Pons (tissue), 1 donor: ENCODE results near the gene DNASE1L2.

Experiments
- DNase-seq: peaks from one replicate; pipeline ENCODE4 v3.0.0-alpha.2; 2016; ENCODE audit warnings: low spot score

Gene DNASE1L2

DNA sequence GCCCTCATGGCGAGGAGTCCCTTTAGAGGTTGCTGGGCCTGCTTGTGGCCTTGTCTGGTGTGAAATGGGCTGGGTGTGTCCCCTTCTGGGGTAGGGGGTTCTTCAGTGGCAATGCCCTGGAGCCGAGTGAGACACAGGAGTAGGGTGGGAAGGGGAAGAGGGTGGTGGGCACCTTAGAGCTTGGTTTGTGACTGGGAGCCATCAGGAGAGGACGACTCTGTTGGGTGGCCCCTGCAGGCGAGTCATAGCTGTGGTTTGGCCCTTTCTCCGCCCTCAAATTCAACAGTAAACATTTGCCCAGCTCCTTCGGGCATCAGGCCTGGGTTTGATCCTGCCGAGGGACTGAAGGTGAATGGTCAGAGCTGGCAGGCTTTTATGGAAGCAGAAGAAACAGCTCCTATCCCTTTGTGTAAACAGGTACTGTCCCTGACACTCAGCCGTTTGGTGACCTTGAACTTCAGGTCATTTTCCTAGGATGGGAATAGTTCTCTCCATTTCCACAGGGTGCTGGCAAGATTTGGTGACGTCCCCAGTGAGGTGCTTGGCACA, 9.9 kb upstream of the DNASE1L2 start:
- no peak for DNase-seq

DNA sequence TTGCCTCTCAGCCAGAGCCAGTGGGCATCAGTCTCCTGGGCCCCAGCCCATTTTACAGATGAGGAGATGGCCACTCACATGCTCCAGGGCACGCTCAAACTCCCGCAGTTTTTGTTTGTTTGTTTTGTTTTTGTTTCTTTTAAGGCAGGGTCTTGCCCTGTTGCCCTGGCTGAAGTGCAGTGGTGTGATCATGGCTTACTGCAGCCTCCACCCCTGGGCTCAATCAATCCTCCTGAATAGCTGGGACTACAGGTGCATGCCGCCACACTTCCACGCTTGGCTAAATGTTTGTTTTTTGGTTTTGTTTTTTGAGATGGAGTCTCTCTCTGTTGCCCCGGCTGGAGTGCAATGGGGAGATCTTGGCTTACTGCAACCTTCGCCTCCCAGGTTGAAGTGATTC, 9.3 kb upstream of the DNASE1L2 start:
- no peak for DNase-seq

DNA sequence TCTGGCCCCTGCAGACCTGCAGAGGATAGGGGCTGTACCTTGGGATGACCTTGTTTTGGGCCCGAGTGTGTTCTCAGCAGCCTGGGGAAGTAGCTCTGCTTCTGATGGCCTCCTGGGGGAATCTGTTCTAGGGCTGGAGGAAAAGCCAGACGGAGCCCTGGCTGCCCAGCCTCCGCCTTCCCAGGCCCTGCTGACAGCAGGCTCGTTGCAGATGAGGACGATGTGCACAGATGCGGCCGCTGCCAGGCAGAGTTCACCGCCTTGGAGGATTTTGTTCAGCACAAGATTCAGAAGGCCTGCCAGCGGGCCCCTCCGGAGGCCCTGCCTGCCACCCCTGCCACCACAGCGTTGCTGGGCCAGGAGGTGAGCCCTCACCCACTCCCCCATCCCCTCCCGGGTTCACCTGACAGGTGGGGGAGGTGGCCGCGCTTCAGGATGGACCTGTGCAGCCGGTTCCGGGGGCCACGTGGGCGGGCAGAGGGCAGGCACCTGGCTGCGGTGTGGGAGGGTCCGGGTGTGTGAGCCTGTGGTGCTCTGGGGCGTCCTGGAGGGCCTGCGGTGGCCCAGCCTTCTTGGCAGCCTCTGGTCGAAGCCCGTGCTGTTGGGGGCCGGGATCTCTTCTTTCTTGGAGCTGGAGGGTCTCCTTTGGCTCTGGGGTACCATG, 8.0 kb upstream of the DNASE1L2 start:
- no peak for DNase-seq

DNA sequence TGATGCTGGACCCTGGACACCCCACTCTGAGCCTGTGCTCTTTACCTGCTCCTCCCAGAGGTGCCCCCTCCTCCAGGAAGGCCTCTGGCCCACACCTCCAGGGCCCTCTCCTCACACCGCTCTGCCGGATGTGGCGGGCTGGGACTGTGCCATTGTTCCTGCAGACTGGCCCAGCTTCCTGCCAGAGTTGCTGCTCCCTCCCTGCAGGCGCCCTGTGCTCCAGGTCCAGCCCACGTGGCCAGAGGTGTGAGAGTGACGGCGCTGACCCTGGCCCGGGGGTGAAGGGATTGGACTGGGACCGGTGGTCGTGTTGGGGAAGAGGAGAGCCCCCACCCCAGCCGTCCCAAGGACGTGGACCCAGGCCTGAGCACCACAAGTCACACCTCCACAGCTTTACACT, 7.2 kb upstream of the DNASE1L2 start:
- DNase-seq = no peak

DNA sequence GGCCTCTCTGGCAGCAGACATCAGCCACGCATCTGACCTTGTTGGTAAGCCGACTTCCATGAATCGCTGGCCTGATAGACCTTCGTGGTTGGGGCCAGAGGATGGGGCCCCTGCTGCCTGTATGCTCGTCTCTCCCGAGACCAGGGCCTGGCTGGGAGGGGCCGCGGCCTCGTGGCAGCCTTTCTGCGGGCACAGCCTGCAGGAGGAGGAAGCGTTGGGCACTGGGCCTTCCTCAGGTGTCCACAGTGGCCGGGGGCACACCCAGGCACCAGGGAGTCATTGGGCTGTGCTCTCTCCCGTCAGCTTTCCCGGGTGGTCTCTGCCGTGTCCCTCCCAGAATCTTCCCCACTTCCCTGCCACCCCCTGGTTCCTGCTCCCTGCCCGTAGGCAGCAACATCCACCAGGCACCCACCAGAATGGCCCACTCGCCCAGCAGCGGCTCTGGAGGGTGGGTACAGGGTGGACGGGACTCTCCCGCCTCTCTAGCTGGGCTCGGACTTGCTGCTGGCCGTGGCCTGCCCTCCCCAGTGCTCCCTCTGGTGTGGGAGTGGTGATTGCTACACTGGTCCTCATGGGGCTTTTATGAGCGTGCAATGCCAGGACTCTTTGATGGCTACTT, 6.5 kb upstream of the DNASE1L2 start:
- no peak for DNase-seq

DNA sequence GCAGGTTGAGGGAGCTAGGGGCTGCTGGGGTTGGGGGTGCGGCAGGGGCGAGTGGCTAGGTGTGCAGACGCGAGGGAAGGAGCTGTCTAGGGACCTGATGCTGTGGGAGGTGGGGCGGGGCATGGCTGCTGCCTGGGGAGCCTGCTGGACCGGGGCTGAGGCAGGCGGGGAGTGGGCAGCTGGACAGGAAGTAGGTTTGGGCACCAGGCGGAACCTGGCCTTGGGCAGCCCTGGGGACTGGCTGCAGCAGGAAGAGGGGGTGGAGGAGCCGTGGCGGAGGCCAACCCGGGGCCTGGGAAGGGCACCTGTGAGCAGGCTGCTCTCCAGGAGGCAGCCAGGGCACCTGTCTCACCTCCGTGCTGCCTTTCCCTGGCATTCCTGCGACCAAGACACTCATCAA, 5.9 kb upstream of the DNASE1L2 start:
- DNase-seq = no peak

DNA sequence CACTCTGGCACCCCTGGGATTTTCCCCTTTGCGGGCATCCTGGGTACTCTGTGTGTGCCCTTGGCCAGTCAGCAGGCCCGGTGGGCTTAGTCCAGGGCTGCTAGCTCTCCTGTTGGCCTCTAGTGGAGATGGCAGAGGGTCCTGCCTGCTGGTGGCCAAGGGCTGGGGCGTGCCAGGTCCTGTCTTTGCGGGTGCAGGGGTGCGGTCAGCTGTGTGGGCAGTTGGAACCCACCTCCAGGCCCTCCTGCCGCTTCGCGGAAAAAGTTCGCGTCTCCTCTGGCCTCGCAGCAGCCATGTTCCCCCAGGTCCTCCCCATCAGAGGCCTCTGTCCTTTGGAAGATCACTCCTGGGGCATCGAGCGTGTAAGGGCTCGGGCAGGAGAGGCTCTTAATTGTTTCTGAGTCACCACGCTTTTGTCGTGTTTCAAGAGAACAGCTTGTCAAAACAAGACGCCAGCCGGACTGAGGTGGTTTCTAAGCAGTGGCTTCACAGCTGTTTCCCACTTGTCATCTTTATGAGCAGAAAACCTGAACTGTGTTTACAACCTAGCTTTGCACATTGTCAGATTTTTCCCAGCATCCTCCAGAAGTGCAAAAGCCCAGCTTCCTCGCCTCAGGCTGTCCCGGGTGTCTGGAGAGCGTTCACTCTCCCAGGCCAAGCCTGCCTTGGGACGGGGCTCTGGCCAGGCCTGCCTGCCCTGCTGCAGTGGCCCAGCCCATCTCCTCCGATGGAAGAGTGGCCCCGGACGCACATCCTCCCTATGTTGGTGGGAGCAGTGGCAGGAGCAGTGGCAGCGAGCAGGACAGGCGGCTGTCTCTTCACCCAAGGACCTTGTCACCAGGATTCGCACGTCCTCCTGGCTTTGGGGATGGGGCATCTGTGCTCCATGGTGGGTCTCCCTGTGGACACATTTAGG, 5.0 kb upstream of the DNASE1L2 start:
- no peak for DNase-seq

DNA sequence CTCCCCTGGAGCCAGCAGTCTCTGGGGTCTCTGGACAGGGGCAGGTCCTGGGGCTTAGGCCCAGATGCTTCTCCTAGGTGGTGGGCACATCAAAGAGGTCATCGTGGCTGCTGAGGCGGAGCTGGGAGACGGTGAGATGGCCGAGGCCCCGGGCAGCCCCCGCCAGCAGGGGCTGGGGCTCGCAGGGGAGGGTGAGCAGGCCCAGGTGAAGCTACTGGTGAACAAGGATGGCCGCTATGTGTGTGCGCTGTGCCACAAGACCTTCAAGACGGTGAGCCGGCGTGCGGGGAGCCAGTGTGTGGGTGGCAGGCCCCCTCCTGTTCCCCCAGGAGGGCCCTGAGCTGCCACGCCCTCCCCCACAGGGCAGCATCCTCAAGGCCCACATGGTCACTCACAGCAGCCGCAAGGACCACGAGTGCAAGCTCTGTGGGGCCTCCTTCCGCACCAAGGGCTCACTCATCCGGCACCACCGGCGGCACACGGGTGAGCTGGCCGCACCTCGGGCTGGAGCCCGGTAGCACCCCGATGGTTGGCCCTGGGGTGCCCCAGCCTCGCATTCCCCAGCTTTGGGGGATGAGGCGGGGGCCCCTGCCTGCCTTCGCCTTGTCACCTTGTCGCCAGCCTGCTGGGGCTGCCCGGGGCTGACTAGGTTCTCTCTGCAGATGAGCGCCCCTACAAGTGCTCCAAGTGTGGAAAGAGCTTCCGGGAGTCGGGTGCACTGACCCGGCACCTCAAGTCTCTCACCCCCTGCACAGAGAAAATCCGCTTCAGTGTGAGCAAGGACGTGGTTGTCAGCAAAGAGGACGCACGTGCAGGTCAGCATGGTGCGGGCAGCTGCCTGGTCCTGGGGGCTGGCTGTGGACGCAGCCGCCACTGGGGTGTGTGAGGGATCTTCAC, 3.9 kb upstream of the DNASE1L2 start:
- no peak for DNase-seq

DNA sequence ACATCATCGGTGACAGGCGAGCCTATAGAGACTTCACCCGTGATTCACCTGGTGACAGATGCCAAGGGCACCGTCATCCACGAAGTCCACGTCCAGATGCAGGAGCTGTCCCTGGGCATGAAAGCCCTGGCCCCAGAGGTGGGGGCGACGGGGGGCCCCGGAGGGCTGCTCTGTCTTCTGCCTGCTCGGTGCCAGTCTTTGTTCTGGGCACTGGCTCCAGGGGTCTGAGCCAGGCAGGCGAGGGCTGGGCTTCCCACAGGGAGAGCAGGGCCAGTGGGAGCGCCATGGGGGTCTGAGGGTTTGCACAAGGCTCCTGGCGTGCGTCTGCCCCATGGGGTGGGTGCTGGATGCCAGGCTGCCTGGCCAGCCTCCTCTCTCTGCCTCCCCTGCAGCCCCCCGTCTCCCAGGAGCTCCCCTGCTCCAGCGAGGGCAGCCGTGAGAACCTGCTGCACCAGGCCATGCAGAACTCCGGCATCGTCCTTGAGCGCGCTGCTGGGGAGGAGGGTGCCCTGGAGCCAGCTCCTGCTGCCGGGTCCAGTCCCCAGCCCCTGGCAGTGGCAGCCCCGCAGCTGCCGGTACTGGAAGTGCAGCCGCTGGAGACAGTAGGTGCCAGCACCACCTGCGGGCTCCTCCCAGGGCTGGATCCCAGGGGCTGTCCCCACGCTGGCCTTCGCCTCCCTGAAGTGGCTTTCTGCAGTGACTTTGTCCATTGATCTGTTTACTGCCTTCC, 3.0 kb upstream of the DNASE1L2 start:
- DNase-seq = no peak

DNA sequence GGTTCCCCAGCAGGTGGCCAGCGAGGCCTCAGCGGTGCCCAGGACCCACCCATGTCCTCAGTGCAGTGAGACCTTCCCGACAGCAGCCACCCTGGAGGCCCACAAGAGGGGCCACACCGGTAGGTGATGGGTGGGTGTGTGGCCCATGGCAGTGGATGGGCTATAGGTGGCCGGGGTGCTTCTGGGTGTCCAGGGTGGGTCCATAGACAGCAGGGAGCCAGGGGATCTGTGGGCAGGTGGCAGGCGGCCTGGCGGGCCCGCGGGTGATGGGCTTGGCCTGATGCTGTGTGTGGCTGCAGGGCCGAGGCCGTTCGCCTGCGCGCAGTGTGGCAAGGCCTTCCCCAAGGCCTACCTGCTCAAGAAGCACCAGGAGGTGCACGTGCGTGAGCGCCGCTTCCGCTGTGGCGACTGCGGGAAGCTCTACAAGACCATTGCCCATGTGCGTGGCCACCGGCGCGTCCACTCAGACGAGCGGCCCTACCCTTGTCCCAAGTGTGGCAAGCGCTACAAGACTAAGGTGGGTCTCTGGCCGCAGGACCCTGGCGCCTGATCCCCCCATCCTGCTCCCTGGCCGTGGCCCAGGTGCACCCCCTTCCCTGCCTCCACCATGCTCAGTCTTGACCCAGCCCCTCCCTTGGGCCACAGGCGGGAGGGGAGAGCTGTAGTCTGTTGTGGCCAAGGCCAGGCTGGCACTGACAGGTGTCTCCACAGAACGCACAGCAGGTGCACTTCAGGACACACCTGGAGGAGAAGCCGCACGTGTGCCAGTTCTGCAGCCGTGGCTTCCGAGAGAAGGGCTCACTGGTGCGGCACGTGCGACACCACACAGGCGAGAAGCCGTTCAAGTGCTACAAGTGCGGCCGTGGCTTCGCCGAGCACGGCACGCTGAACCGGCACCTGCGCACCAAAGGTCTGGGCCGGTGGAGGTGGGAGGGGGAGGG, 2.1 kb upstream of the DNASE1L2 start:
- DNase-seq = no peak

DNA sequence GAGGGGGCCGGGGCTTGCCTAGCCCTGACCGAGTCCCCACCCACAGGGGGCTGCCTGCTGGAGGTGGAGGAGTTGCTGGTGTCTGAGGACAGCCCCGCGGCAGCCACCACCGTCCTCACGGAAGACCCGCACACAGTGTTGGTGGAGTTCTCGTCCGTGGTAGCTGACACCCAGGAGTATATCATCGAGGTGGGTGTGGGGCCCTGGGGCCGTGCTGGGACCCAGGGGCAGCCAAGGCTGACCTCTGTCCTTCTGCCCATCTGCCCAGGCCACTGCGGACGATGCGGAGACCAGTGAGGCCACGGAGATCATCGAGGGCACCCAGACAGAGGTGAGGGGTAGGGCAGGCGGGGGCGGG, 1.5 kb upstream of the DNASE1L2 start:
- DNase-seq = no peak

DNA sequence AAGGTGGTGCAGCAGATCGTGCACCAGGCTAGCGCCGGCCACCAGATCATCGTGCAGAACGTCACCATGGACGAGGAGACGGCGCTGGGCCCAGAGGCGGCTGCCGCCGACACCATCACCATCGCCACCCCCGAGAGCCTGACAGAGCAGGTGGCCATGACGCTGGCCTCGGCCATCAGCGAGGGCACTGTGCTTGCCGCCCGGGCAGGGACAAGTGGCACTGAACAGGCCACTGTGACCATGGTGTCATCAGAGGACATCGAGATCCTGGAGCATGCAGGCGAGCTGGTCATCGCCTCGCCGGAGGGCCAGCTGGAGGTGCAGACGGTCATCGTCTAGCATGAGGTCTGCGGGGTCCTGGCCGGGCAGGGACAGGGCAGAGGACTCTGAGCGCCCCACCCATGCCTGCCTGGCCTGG, 1.0 kb upstream of the DNASE1L2 start:
- no peak for DNase-seq

DNA sequence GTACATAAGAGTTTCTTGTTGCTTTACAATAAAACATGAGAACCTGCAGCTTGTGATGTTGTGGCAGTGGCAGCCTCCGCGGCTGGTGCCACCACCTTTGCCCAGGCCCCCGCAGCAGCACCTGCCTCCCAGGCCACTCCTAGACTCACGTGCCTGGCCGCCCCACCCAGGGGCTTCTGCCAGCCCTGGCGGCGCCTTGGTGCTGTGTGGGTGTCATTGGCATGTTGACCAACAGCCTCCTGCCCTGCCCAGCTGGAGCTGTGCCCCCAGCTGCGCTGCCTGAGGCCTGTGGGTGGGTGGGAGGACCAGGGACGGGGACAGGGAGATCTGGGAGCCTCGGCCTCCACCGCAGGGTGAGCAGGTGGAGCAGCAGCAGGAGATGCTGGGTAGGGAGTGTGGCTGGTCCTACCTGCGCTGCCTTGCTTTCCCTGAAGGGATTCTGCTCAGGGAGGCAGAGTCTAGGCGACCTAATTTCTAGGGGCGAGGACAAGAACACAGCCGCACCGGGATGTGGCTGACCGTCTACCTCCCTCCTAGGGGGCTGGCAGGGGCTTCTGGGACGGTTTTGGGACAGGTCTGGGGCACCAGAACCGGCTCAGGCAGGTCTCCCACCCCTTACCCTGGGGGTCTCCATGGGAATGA, 428 bp upstream of the DNASE1L2 start:
- DNase-seq = no peak

DNA sequence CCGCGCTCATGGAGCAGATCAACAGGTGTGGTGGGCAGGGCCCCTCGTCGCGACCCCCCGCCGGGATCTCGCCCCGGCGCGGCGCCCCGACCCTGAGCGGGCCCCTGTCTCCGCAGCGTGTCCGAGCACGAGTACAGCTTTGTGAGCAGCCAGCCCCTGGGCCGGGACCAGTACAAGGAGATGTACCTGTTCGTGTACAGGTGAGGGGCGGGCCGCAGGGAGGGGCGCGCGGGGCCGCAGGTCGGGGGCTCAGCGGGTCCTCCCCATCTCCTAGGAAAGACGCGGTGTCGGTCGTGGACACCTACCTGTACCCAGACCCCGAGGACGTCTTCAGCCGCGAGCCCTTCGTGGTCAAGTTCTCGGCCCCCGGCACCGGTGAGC, 848 bp downstream of the DNASE1L2 start:
- DNase-seq = no peak

DNA sequence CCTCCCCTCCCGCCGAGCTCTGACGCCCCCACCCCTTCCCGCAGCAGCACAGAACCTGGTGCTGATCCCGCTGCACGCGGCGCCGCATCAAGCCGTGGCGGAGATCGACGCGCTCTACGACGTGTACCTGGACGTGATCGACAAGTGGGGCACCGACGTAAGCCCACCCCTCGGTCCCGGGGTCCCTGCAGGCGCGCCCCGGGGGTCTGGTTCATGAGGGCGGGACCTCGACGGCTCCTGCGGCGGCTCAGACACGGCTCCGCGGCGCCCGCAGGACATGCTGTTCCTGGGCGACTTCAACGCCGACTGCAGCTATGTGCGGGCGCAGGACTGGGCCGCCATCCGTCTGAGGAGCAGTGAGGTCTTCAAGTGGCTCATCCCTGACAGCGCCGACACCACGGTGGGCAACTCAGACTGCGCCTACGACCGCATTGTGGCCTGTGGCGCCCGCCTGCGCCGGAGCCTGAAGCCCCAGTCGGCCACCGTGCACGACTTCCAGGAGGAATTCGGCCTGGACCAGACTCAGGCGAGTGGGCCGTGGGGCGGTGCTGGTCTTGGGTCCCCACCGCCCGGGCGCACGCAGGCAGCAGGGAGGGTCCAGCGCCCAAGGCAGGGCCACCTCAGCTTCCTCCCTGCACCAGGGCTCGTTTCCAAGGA, 1.4 kb downstream of the DNASE1L2 start:
- DNase-seq = no peak

DNA sequence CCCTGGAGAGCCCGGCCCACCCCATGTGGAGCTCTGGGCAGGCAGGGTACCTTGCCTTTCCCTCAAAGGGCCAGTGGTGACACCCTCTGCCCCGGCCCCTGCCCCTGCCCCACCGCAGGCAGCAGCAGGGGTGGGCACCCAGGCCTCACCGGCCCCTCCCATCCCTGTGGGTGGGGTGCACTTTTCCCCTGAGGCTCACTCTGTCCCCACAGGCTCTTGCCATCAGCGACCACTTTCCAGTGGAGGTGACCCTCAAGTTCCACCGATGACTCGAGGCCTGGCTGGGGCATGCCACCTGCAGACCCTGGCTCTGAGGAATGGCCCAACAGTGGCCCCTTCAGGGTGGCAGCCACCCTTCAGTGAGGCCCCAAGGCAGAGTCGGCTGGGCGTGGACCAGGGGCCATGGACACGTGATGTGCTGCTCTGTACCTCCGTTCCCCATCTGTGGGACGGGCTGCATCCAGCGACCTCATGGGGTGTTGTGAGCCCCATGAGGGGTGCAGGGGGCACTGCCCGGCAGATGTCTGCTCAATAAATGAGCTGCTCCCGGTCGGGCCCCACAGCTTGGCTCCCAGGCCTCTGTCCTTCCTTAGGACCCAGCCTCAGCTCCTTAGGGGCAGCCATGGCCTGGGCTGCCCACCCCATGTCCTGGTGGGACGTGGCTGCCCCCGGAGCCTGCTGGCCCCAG, 2.0 kb downstream of the DNASE1L2 start:
- DNase-seq = no peak

DNA sequence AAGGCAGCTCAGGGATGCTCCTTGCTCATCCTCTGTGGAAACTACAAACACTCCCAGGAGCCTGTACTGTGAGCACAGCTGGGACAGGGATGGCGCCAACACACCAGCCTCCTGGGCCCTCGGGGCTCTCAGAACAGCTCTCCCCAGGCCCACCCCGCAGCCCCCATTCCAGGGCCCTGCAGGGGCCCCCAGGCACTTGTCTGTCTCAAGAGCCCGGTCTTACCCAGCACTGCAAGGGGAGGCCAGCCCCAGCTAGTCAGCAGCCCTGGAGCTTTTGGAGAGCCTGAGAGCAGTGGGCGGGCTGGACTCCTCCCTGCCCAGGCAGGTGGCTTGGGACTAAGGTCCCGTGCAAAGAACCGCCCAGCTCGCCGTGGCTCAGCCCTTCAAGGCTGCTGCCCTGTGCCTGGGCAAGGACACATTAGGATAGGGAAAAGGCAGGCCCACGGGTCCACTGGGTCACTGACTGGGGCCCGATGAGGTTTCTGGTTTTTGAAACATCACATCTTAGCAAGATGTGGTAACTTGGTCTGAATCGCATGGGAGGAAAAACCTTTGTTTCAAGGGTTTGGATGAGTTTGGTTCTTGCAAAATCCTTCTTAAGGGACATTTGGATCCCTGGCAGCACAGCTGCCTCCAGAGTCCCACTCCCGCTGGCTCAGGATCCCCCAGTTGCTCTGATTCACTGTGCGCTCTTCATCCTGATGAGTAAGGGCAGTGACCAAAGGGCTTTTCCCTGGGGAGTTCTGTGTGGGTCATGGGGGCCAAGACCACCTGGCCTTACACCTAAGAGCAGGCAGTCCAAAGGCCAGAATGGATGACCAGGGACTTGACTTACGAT, 2.8 kb downstream of the DNASE1L2 start:
- no peak for DNase-seq
